NCI-H526 (cell line): ENCODE measurements around the gene RSRC1.
A peak's percentile ranks its signal among the peaks of the same experiment; 100 is the strongest.
"Not testable (repeated sequence)": the region's sequence is repeated elsewhere in the genome, so short reads cannot be mapped to it uniquely, and the experiment has no call there.

Source experiments
- DNase-seq, 2 experiments: peaks; one replicate each; lab custom pipeline; 2025; lab: John Stamatoyannopoulos, UW

Gene RSRC1

DNA sequence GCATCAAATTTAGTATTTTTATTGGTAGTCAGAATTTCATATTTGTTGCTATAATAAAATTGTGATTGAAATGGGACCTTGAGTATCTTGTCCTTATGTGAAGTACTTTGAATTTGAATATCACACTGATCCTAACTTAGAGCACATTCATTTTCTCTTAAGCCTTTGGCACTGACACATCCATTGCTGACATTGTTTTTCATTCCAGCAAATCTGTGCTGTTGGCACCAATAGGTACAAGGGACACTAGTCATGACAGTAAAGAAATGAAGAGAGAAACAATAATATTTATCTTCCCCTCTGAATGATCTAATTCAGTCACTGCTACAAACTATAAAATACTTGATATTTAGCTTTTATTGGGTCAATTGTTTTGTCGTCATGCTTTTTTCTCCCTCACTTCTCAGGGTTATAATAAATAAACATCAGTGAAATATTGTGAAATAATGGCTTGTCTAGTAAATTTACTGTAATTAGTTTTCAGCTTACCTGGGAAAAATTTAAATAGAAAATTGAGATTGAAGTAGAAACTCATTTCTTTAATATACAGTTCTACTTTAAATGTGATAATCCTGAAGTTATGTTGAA lies 294.3 kb downstream of the RSRC1 start:
- no peak for DNase-seq

DNA sequence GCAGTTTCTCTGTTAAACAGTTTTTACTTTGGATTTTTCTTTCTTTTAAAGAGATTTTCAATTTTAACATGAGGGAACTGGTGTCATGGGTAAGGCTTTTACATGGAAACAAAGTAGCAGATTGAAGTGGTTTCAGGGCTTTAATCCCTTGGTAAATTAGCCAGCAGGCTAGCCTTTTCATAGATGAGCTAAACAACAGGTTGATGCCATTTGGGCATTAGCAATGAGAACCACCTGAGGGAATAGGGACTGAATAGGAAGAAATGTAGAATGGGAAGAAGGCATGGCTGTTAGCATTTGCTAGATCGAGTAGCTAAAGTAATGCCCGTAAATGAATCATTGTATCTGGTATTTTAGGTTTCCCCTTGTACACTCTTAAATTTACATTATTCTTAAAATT lies 295.6 kb downstream of the RSRC1 start:
- no peak for DNase-seq

DNA sequence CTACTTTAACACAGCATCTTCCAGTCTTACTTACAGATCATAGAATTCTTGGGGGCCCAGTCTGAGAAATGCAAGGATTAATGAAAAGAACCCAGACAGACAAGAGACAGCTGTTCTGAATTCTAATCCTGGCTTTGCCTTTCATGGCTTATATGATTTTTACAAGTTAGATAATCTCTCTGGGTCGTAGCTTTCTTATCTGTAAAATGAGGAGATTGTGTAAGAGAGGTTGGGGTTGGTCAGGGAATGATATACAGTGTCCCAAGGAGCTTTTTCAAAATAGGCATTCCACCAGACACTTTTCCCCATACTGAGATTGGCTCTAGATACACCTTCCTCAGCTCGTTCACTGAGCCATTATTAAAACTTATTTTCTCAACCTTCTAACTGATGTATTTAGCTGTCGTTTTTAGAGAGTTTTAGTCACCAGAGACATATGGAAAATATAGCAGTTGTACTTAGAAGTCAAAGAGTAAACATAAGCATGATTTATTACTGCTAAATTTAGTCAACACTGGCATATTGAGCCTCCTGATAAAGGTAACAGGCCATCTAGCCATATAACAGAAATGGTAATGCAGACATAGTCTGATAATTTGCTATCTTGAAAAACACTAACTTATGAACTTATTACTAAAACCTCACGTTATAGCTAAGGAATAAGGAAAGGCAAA lies 298.1 kb downstream of the RSRC1 start:
- no peak for DNase-seq

DNA sequence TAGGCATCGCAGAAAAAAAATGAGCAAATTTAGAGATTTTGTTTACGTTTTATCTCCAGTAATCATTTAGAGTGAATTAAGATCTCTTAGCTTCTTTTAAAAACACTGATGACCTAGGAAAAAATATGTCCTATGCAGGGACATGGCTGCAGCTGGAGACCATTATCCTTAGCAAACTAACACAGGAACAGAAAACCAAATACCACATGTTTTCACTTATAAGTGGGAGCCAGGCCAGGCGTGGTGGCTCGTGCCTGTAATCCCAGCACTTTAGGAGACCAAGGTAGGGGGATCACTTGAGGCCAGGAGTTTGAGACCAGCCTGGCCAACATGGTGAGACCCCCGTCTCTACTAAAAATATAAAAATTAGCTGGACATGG lies 298.6 kb downstream of the RSRC1 start:
- not testable (repeated sequence) for DNase-seq

DNA sequence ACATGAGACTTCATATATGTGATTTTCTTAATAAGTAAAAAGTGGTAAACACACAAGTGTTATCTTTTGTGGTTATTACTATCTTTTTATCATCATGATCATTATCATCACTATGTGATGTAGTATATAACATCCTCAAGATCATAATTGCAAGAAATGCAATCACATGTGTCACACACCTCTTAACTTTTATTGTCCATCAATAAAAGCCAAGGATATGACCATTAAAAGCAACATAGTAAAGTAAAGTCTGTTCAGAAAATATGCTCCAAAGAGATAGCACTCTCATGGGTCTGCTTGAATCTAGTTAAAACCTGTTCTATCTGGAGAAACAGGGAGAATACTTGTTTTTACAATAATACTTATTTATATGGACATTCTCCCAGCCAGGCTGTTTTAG lies 308.1 kb downstream of the RSRC1 start:
- no peak for DNase-seq

DNA sequence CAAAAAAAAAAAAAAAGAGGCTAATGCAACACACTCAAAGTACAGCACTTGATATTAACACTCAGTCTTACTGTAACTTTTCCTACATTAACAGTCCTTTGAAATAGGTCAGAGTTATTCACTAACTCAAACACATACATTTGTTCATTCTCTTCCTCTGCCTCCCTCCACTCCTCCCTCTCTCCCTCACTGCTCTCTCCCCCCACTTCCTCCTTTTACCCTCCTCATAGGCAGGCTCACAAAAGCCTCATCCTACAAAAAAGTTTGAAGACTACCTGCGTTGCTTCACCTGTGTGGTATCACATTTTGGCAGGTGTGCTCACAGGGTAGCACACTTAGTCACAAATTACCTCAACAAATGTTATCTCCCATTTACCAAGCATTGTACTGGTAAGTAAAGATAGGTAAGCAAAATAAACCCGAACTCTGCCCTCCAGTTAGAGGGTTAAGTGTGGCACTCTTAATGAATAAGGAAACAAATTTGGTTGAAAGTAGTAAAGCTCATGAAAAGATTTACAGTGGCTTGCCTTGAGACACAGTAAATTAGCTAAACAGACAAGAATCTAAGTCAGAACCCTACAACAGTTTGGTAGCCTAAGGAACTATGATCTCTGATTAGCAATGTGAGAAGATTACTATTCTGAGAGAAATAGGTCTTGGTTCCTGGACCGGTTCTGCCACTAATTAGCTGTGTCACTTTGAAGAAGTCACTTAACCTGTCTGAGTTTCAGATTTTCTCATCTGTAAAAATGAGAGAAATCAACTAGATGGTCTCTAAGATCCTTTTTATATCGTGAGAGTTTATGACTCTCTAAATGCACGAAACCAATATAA lies 310.1 kb downstream of the RSRC1 start:
- DNase-seq: no peak

DNA sequence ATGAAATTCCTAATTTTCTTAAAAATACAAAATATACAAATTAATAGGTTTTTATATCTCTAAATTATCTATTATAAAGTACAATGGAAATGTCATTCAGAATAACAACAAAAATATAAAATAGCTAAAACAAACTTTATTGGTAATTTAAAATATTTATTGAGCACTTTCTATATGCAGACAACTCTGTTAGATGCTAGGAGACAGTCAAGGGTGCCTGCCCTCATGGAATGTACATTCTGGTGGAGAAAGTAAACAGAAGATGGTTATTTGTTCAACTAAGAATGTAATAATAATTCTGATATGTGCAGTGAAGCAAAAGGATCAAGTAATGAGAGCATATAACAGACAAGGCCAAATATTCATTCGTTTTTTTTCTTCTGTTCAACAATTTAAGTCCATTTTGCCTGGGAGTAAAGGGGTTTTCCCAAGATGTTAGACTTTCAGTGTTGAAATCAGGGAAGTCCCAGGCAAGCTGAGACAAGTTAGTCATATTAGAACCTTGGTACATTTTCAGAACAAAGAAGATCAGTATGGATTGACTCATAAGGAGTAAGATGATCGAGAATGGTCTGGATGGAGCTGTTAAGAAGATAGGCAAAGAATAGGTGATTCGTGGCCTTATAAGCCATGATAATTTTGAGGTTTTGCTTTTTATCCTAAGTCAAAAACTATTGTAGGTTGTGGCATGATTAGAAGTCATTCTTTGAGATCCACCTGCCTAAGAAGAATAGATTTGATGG lies 310.9 kb downstream of the RSRC1 start:
- DNase-seq: no peak

DNA sequence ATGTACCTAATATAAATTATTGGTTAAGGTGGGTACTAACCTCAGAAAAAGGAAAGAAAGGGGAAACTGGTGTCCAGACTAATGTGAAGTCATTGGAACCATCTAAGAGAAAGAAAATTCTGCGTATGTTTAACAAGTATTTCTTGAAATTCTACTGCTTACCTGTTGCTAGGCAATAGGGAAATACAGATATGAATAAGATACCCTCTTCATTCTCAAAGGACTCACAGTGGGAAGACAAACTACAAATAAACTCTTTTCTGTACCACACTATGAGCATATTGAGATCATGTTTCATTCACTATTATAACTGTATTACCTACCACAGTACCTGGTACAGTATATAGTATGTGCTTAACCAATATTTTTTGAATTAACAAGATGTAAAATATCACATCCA lies 320.6 kb downstream of the RSRC1 start:
- peak in 1 of 2 experiments; percentile 2 for DNase-seq

DNA sequence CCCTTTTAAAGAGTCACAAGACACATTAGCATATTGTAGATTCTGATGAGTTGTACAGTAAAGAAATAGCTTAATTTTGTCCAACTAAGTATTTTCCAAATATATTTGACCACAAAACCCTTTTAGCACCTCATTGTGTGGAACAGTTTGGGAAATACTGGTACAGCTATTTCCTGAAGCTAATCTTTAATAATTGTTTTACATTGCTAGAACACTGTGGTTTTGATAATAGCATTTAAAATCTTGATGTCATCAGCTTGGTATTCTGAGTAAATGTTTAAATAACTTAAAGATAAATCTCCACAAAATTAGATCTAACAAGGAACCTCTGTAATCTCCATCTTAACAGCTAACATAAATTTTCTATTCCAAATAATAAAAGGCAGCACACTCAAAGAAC lies 321.1 kb downstream of the RSRC1 start:
- no peak for DNase-seq

DNA sequence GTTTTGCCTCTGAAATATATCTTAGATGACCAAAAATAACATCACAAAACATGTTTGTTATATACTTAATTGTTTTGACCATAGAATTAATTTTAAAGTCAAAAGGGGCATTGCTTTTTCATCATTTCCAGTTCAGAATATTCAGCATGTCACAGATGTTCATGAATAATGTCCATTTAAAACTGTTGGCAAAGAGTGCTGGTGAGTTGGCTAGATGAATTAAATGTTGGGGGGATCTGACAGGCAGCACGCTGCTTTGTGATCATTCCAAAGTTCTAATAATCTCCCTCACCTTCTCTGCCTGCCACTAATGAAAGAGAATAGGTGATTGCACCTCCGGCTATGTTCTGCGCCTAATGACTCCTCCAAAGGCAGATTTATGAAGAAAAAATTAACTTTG lies 321.9 kb downstream of the RSRC1 start:
- DNase-seq: no peak

DNA sequence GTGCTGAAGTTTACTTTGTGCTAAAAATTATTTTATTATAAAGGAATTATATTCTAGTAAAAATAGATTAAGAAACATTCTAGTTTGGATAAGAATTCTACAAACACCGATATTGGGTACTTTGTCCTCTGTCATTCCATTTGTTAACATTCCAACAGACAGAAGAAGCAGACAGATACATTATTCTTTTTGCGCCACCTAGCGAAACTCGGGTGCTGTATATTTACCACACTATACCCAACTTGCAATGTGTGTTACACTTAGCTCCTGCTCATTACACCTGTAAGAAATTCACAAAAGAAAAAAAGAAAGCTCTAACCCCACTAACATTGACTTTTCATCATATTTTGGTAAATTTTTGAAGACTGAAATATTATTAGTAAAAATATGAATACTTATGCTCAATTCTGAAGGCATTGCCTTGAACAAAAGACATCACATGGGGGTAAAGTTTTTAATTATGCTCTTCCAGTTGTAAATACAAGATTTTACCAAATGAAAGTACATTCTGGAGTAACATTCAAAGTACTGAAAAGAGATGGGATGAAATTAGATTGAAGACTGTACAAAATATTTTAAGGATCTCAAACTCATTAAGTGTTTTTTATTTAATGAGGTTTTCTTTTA lies 324.6 kb downstream of the RSRC1 start:
- peak; percentile 9 to 80 for DNase-seq

DNA sequence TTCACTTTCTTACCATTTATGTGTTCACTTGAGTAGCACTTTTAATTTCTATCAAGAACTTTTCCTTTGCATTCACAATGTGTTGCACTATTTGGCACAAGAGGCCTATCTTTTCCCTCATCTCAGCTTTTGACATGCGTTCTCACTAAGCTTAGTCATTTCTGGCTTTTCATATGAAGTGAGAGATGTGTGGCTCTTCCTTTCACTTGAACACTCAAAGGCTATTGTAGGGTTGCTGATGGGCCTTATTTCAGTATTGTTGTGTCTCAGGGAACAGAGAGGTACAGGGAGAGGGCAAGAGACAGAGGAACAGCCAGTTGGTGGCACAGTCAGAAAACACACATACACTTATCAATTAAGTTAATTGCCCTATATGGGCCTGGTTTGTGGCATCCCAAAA lies 333.7 kb downstream of the RSRC1 start:
- DNase-seq: no peak

DNA sequence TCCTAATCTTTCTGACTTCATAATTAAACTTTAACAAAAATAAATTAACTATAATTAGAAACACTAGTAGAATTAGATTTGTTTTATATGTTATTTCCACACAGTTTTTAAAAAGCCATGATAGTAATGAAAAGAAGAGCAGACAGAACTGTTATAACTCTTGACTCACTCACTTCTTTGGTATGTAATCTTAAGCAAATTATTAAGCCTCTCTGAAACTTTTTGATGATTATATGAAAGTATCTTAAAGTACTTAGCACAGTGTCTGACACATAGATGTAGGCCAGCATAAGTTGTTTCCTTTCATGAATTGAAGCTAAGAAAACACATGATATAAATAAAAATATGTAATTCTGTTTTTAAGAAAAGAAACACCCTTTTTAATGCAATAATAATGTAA lies 337.5 kb downstream of the RSRC1 start:
- DNase-seq: no peak

DNA sequence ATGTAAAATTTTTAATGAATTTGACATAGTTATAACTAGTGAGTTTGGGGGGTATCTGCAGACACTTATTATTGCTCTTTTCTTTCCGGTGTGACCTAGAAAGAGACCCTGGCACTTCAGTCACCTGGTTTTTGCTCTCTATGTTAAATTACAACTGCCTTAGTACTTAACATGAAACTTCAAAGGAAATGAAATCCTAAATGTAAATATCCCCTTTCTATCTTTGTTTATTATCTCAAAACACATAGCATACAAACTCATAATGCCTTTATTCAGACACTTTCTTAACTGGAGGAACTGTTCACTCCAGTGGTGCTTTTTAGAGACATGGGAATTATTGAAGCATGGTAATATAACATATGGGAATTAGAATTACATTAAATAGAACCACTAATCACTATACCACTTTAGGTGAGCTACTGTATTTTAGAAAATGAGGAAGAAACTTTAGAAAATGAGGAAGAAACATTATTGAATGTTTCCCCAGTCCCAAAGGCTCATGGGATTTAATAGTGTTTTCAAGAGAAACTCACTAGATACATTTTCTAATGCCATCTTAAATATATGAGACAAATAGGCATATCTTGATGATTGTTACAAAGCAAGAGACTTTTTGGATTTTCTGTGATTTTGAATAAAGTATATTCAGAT lies 341.6 kb downstream of the RSRC1 start:
- no peak for DNase-seq

DNA sequence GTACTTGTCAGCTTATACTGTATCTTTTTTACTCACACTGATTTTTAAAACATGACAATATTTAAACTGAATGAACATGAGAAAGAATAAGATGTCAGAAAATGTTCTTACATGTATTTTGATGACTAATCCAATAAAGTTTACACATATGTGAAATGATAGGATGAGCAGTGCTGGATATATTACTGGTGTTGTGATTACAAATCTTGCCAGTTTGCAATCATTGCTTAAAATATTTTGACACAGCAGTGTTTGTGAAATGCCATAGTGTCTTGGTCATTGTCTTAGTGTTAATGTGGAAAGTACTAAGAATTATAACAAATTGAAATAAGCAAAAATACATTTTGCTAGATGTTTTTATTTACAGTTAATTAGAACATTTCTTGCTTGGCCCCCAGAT lies 342.4 kb downstream of the RSRC1 start:
- DNase-seq: no peak

DNA sequence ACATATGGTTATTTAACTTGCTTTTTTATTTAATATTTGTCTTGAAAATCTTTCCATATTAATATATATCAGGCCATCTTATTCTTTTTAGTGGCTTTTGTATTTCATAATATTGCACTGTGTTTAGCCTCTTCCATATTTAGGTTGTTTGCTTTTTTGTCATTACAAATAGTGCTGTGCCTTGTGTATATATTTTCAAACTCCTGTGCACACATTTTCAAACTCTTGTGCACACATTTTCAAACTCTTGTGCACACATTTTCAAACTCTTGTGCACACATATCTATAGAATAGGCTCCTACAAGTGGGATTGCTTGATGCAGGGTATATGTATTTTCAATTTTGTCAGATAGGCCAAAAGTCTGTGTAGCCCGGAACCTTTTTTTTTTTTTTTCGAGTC lies 343.1 kb downstream of the RSRC1 start:
- DNase-seq: no peak

DNA sequence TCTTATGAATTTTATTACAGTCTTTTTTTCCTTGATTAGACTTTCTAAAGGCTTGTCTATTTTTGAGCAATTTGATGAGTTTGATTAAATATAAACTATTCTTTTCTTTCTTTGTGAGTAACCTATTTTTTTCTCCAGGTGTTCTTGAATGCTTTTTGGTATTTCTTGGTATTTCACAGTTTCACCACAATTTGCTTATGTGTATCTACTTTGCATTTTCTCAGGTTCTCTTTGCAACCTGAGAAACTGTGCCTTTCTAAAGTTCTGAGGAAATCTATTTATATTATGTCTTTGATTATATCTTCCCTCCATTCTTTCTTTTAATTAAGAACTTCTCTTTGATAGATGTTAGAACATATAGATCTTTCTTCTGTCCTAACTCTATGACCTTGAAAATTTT lies 344.0 kb downstream of the RSRC1 start:
- no peak for DNase-seq

DNA sequence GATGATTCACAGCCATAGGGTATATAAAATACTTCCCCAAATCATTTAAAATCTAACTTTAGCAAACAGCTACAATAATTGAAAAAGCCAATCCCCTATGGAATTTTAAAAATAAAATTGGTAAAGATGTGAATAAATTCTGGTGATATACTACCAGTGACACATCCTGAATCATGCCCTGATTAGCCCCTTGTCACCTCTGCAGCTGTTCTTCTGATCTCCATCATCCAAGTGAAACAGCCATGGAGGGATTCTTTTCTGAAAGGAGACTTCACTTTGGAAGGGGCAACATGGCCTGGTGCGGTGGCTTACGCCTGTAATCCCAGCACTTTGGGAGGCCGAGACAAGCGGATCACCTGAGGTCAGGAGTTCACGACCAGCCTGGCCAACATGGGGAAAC lies 345.5 kb downstream of the RSRC1 start:
- DNase-seq: no peak

DNA sequence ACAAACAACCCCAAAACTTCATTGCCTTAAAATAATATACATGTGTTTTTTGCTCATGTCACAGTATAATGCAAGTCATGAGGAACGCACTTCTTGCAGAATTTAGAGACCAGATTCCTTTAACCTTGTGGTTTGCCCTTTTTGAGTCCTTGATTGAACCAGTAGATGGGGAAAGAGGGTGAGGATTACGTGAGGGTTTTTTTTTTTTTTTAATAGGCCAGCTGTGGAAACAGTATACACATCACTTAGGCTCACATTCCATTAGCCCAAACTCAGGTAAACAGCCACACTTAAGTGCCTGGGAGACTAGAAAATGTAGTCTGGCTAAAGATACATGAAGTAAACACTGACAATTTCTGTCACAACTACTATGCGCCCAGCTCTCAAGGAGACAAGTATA lies 346.2 kb downstream of the RSRC1 start:
- DNase-seq: no peak

DNA sequence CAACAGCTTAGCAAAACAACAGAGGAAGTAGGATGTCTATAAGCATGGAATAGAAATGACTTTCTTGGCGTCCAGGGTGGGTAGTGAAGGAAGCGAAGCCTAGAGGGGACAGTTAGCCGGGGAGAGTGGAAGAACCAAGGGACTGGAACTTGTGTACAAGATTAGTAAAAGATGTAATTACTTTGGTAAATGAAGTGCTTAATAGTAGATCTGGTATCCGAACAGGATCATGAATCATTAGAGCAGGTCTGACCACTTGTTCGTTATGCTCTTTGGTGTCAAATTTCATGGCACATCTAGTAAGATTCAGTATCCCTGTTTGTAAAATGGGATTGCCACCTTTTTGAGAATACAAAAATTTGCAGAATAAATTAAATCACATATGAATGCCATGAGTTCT lies 348.6 kb downstream of the RSRC1 start:
- peak; percentile 2 to 20 for DNase-seq

DNA sequence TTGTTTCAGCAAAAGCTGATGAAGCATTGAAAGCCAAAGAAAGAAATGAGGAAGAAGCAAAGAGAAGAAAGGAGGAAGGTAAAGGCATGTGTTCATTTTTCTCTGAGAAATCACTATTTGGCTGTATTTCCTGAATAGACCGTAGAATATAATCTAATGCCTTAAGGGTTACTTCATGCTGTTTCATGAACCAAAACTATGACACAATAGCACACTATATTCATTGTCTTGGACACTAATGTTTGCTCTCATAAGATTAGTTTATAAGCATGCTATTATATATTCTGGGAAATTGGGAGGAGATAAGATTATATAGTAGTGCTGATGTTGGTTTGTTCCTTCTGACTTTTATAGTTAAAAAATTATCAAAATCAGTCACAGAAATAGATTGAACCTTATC lies 351.0 kb downstream of the RSRC1 start:
- DNase-seq: no peak

DNA sequence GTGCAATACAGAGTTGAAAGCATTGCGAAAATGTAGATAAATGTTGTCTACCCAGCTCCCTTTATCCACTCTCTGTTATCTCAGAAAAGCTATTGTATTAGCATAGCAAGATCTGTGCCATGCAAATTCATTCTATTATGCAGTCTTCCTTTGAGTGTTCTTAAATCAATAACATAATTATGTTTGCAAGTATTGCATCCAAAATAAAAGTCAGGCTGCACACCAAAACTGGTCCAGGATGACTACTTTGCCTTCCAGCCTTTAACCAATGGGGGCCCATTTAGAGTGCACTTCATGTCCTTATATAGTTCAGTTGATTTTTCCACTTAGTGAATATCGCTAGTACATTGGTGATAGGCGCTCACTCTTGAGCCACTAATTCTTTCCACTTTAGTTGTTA lies 353.7 kb downstream of the RSRC1 start:
- DNase-seq: peak in 1 of 2 experiments; percentile 24
